Putamen (tissue), 1 donor: ENCODE measurements around the gene RGS10.

ENCODE experiments used
- DNase-seq: peaks from one replicate; pipeline ENCODE4 v3.0.0-alpha.2; 2016; ENCODE audit warnings: low spot score

RGS10 gene

DNA sequence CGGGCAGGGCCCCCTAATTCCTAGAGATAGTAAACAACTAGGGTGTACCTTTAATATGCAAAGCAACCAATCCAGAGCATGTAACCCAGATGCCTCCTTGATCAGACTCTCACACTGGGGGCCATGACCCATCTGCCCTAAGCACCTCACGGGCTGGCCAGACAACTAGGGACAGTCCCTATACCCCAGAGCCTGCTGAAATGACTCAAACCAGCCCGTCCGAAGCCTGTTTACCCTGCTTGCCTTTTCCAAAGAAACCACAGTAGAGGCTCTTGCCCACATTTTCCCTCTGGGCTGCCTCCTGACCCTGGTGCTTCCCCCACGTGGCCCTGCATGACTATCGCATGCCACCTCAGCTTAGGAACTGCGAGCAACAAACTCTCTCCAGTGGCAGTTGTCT lies 46.2 kb downstream of the RGS10 start:
- no peak for DNase-seq

- no peak for DNase-seq
Observed at GRCh38 chr10:119495545-119495944, 47.0 kb downstream of the RGS10 start.

DNA sequence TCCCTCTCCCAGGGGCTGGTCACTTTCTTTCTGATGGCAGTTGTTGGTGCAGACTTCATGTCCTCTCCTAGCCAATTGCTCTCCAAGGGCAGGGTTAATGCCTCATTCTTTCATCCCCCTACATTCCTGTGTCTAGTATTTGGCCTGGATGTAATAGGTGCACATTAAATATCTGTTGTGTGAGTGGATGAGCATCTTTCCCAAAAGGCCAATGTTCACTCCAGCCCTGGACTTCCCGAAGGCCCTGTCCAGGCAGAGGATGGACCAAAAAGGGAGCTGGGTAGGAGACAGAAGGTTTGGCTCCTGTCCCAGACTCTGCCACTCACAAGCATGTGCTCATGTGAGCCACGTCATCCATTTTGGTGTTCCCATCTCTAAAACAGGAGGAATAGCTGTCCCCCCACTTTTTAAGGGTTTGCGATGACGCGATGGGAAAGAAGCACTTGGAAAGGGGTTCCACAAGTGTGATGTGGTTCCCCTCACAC lies 47.5 kb downstream of the RGS10 start:
- DNase-seq: no peak

- no peak for DNase-seq
Observed at GRCh38 chr10:119494236-119495020, 48.1 kb downstream of the RGS10 start.

DNA sequence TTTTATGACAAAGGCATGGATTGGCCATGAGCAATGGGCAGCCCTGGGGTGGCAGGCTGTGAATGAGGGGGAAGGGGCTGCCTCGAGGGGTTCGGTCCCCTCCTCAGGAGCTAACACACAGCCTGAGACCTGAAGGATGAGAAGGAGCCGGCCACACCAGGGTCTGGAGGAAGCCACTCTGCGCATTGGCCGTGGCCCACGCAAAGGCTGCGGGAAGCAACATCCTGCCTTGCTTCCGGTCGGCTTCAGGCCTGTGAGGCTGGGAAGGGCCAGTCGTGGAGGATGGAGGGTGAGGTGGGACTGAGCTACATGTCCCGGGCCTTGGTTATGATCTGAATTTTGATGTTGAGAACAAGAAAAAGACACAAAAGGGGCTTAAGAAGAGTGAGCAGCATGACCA lies 49.4 kb downstream of the RGS10 start:
- DNase-seq: no peak

DNA sequence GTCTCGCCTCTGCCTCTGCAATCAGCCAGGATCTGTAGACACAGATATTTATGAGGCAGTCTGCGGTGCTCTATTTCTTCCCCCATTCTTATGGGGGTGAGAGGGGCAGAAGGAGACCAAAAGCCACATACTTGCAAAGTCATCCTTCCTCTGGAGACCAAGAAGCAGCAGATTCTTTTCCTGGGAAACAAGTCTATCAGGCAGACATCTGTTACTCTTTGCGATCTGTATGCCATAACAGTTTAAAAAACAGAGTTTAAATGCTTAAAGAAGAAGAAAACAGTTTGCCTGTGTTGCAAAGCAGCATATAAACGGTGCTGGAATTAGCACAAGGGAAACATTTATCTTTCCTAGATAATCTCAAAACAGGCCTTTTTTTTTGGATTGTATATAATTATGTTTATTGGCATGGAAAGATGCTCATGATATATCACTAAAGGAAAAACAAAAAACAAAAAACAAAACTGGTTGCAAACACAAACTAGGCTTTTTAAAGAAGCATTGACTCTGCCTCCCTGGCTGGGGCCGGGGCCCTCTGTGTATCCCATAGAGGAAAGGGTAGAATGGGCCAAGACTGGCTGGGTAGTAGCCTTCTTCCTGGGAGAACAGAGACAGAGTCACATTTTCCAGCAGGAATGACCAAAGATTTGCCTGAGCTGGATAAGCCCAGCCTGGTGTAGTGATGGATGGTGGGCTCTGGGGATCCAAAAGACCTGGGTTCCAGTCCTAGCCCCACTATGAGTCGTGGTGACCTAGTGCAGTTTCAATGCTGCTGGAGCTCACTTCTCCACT lies 50.4 kb downstream of the RGS10 start:
- no peak for DNase-seq

- DNase-seq: no peak
Observed at GRCh38 chr10:119489991-119490326, 52.6 kb downstream of the RGS10 start.

DNA sequence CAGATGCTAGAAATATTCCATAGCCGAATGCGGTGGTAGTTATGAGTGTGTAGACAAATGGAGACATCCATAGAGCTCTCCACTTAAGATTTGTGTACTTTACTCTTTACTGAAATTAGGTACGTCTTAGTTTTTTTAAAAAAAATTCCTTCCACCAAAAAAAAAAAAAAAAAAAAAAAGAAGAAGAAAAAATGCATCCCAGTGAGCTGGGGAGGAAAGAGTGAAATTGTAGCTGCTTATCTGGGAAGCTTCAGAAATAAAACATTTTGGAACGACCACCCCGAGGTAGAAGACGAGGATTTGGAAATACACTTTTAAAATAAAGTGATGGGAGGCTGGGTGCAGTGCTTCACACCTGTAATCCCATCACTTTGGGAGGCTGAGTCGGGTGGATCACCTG lies 53.8 kb downstream of the RGS10 start:
- DNase-seq: no peak

GRCh38 chr10:119483839-119484238 lies 58.7 kb downstream of the RGS10 start:
- DNase-seq: no peak

- DNase-seq: no peak
Observed at GRCh38 chr10:119483001-119483400, 59.5 kb downstream of the RGS10 start.

DNA sequence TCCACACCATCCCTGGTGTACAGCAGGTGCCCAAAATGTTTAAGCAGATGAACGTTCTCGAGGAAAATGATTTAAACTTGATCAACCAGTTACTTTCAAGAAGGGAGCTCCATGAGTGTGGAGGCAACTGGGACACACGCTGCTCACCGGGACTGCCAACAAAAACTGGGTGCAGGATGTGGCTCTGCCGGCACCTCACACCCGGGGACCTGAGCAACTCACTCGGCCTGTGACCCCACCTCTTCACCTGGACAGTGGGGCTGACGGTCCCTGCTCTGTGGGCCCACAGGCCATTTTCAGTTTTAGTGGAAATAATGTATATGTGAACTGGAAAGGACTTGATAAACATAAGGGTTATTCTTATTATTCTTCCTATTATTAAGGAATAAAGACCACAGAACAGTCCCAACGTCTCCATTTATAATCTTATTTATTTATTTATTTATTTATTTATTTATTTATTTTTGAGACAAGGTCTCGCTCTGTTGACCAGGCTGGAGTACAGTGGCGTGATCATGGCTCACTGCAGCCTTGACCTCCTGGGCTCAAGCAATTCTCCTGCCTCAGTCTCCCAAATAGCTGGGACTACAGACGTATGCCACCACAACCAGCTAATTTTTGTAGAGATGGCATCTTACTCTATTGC lies 60.6 kb downstream of the RGS10 start:
- no peak for DNase-seq

GRCh38 chr10:119480667-119481066 lies 61.9 kb downstream of the RGS10 start:
- no peak for DNase-seq

DNA sequence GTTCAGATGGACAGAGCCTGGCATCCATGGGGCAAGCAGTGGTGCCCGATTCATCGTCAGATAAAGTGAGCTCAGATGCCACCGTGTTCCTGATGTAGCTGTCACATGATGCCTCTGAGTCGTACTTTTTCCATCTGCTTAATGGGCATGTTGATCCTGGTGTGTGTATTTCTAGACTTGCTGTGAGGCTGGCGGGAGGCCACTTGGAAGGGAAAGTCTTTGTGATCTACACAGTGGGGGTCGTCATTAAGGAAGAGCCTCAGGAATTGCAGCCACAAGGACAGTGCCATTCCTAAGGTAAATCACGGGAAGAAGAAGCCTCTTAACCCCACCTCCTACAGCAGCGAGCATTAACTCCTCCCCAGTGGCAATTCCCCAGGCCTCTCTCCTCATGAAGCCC lies 63.0 kb downstream of the RGS10 start:
- DNase-seq: no peak

DNA sequence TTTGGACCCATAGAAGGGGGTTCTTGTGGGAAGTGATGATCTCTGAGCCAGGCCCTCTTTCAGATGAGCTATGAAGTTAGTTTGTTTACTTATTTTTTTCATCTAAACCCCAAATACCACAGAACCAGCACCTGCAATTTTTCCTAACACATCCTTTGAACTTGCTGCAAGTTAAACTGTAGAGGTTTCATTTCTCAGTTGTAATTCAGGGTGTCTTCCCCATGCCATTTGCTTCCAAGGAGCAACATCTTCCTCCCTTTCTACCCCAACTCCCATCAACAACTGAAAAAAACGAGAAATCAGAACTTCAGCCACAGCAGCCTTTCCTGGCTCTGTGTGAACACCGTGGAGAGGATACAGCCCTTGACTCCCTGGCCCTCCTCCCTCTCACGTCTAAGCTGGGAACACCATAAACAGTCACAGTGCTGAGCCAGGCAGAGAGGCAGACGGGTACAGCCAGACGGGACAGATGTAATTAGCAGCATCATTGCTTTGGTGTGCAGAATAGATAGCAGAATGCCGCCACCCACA lies 63.6 kb downstream of the RGS10 start:
- DNase-seq: no peak

- no peak for DNase-seq
Observed at GRCh38 chr10:119478111-119478802, 64.3 kb downstream of the RGS10 start.

GRCh38 chr10:119477444-119477843 lies 65.1 kb downstream of the RGS10 start:
- no peak for DNase-seq

GRCh38 chr10:119474606-119475005 lies 67.9 kb downstream of the RGS10 start:
- DNase-seq: no peak

GRCh38 chr10:119473771-119474170 lies 68.7 kb downstream of the RGS10 start:
- DNase-seq: no peak

DNA sequence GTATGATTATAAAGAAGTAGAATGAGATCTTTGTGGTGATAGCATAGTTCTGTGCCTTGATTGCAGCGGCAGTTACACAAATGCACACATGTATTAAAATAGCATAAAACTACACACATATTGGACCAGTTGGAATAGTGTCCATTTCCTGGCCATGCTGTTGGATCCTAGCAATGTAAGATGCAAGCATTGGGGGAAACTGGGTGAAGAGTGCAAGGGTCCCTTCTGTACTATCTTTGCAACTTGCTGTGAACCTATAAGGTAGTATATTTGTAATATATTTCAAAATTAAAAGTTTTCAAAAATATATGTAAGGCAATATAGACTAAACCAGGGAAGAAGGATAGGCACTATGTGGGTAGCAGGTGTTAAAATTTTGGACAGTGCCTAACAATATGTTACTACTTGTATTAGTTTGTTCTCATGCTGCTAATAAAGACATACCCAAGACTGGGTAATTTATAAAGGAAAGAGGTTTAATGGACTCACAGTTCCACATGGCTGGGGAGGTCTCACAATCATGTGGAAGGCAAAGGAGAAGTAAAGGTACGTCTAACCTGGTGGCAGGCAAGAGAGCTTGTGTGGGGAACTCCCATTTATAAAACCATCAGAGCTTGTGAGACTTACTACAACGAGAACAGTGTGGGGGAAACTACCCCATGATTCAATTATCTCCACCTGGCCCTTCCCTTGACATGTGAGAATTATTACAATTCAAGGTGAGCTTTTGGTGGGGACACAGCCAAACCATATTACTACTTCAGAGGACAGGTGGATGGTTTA lies 71.4 kb downstream of the RGS10 start:
- no peak for DNase-seq

DNA sequence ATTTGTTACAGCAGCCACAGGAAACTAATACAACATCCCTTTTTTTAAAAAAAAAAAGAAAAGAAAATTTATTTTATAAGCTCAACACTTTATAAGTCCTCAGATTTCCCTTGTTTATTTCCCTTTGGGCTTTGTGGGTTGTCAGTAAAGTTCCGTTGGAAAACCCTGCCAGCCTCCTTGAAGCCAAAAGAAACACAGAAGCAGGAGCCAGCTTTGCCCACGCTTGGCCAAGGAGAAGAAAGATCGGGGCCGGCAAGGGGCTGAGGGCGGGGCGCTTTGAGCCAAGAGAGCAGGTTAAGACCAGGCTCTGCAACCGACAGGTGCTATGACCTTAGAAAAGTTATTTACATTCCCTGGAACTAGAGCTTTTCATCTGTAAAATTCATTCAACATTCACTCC lies 72.7 kb downstream of the RGS10 start:
- no peak for DNase-seq

DNA sequence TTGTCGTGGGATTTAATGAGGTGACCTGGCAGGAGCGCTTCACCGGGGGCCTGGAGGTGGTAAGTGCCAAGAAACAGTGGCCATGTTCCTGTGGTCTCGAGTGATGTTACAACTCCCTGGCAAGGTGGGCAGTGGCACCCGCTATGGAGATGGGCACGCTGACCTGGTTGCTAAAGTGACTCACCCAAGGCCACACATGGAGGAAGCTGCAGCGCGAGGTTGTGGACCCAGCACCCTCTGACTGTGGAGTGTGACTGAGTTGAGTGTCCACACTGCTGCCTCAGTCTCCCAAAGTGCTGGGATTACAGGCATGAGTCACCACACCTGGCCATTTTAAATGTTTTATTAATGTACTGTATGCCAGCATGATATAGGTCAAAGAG lies 73.2 kb downstream of the RGS10 start:
- no peak for DNase-seq
